Large intestine (tissue), 3 donors: Measurements from ENCODE around the gene ANXA11. TPM values are rescaled to one million over a fixed set of nuclear protein-coding genes. Genes with fewer than 3 reads are reported as not detected.
A peak's percentile ranks its signal among the peaks of the same experiment; 100 is the strongest.

Source experiments
- DNase-seq, 2 donors: peaks; one replicate each; pipeline versions ENCODE4 v3.0.0 to v3.0.0-alpha.2; 2013
- H3K27ac ChIP-seq: one replicate; pipeline ENCODE4 v1.5.1; 2013; ENCODE audit warnings: low read length
- H3K27me3 ChIP-seq: 2 replicates; pipeline ENCODE4 v1.6.1; 2013; ENCODE audit warnings: low read length; ENCODE audit not compliant: control insufficient read depth, insufficient read depth
- H3K36me3 ChIP-seq: 2 replicates; pipeline ENCODE4 v1.6.1; 2013; ENCODE audit warnings: low read length; ENCODE audit not compliant: control insufficient read depth, insufficient read depth
- H3K4me1 ChIP-seq: one replicate; pipeline ENCODE4 v1.6.1; 2013; ENCODE audit warnings: low read length; ENCODE audit not compliant: control insufficient read depth, insufficient read depth
- H3K4me3 ChIP-seq: one replicate; pipeline ENCODE4 v1.5.1; 2013; ENCODE audit warnings: low read length
- H3K9me3 ChIP-seq: one replicate; pipeline ENCODE4 v1.6.1; 2013; ENCODE audit warnings: mild to moderate bottlenecking, low read depth, low read length, moderate library complexity; ENCODE audit not compliant: control insufficient read depth
- WGBS: methylation state at CpG from one replicate; pipeline ENCODE4 v1.1.5; 2013; ENCODE audit warnings: low lambda C conversion rate; ENCODE audit not compliant: insufficient coverage; 5-methylcytosine and 5-hydroxymethylcytosine counted together
- polyA plus RNA-seq: library from polyadenylated mRNA; unstranded; fragments of 120-200 nt; gene quantifications from one replicate; pipeline ENCODE4 v1.2.1, GENCODE V29; 2013

The ANXA11 gene
- polyA plus RNA-seq, 1 donor: 101 TPM

GRCh38 chr10:80200687-80201086 is 4.7 kb downstream of the ANXA11 start:
- Histone ChIP-seq H3K4me3 (no peak overlapping the region), H3K27me3 (no peaks in the 10 kb centered on the region), H3K9me3 (no peaks in the 10 kb centered on the region), H3K4me1 (peaks cover 77% of the 10 kb centered on the region), H3K36me3 (peaks cover 3% of the 10 kb centered on the region), H3K27ac (no peak overlapping the region)
- DNase-seq: no peak
- WGBS: no CpG with 5 or more reads among the region's 10 CpGs

- Histone ChIP-seq H3K27ac (peak overlapping the region; percentile 54), H3K9me3 (no peaks in the 10 kb centered on the region), H3K36me3 (peaks cover 3% of the 10 kb centered on the region), H3K4me3 (no peak overlapping the region), H3K27me3 (no peaks in the 10 kb centered on the region), H3K4me1 (peaks cover 81% of the 10 kb centered on the region)
- DNase-seq: no peak
- no CpG with 5 or more reads among the region's 1 CpG for WGBS
Observed at GRCh38 chr10:80200259-80200658, 5.1 kb downstream of the ANXA11 start.

GRCh38 chr10:80199828-80200227 is 5.5 kb downstream of the ANXA11 start:
- peaks cover 86% of the 10 kb centered on the region for H3K4me1 ChIP-seq
- no peak overlapping the region for H3K4me3 ChIP-seq
- H3K36me3 ChIP-seq: peaks cover 3% of the 10 kb centered on the region
- peak overlapping the region; percentile 54 for H3K27ac ChIP-seq
- WGBS: no CpG with 5 or more reads among the region's 8 CpGs
- H3K27me3 ChIP-seq: no peaks in the 10 kb centered on the region
- peak in 1 of 2 donors; percentile 58 for DNase-seq
- H3K9me3 ChIP-seq: no peaks in the 10 kb centered on the region

- no CpG with 5 or more reads among the region's 14 CpGs for WGBS
- peaks cover 85% of the 10 kb centered on the region for H3K4me1 ChIP-seq
- no peak overlapping the region for H3K4me3 ChIP-seq
- H3K27me3 ChIP-seq: no peaks in the 10 kb centered on the region
- no peaks in the 10 kb centered on the region for H3K9me3 ChIP-seq
- H3K36me3 ChIP-seq: peaks cover 6% of the 10 kb centered on the region
- no peak for DNase-seq
- no peak overlapping the region for H3K27ac ChIP-seq
Observed at GRCh38 chr10:80197972-80198916, 7.1 kb downstream of the ANXA11 start.

GRCh38 chr10:80196950-80197315 is 8.4 kb downstream of the ANXA11 start:
- Histone ChIP-seq H3K9me3 (no peaks in the 10 kb centered on the region), H3K27ac (peak overlapping the region; percentile 95), H3K4me3 (no peak overlapping the region), H3K4me1 (peaks cover 72% of the 10 kb centered on the region), H3K36me3 (peaks cover 6% of the 10 kb centered on the region), H3K27me3 (no peaks in the 10 kb centered on the region)
- DNase-seq: no peak
- WGBS: no CpG with 5 or more reads among the region's 2 CpGs

GRCh38 chr10:80196270-80196949 is 8.9 kb downstream of the ANXA11 start:
- H3K4me3 ChIP-seq: no peak overlapping the region
- peak overlapping the region; percentile 95 for H3K27ac ChIP-seq
- H3K27me3 ChIP-seq: no peaks in the 10 kb centered on the region
- peak; percentile 91 to 95 for DNase-seq
- H3K36me3 ChIP-seq: peaks cover 6% of the 10 kb centered on the region
- H3K9me3 ChIP-seq: no peaks in the 10 kb centered on the region
- H3K4me1 ChIP-seq: peaks cover 67% of the 10 kb centered on the region
- WGBS: no CpG with 5 or more reads among the region's 8 CpGs

GRCh38 chr10:80195046-80195574 is 10.2 kb downstream of the ANXA11 start:
- no peak for DNase-seq
- WGBS: no CpG with 5 or more reads among the region's 4 CpGs
- Histone ChIP-seq H3K9me3 (no peaks in the 10 kb centered on the region), H3K27me3 (no peaks in the 10 kb centered on the region), H3K4me1 (peaks cover 56% of the 10 kb centered on the region), H3K4me3 (no peak overlapping the region), H3K36me3 (peaks cover 4% of the 10 kb centered on the region), H3K27ac (peak overlapping the region; percentile 95)

GRCh38 chr10:80194373-80195045 is 10.8 kb downstream of the ANXA11 start:
- peaks cover 4% of the 10 kb centered on the region for H3K36me3 ChIP-seq
- H3K4me3 ChIP-seq: no peak overlapping the region
- H3K9me3 ChIP-seq: no peaks in the 10 kb centered on the region
- H3K4me1 ChIP-seq: peaks cover 50% of the 10 kb centered on the region
- no CpG with 5 or more reads among the region's 11 CpGs for WGBS
- DNase-seq: no peak
- H3K27me3 ChIP-seq: no peaks in the 10 kb centered on the region
- peak overlapping the region; percentile 95 for H3K27ac ChIP-seq

- H3K27me3 ChIP-seq: no peaks in the 10 kb centered on the region
- H3K36me3 ChIP-seq: peaks cover 4% of the 10 kb centered on the region
- H3K4me1 ChIP-seq: peaks cover 43% of the 10 kb centered on the region
- H3K27ac ChIP-seq: no peak overlapping the region
- no peak for DNase-seq
- H3K9me3 ChIP-seq: no peaks in the 10 kb centered on the region
- no peak overlapping the region for H3K4me3 ChIP-seq
Observed at GRCh38 chr10:80192553-80192952, 12.8 kb downstream of the ANXA11 start.

GRCh38 chr10:80191589-80192270 is 13.6 kb downstream of the ANXA11 start:
- WGBS: 83% methylated on average over 1 of the region's 16 CpGs
- H3K9me3 ChIP-seq: no peaks in the 10 kb centered on the region
- peaks cover 37% of the 10 kb centered on the region for H3K4me1 ChIP-seq
- no peak overlapping the region for H3K4me3 ChIP-seq
- peaks cover 4% of the 10 kb centered on the region for H3K36me3 ChIP-seq
- H3K27me3 ChIP-seq: no peaks in the 10 kb centered on the region
- no peak overlapping the region for H3K27ac ChIP-seq
- DNase-seq: peak in 1 of 2 donors; percentile 70
